Spleen (tissue), 7 donors: ENCODE data around the gene SBF1.

ENCODE experiments used
- POLR2A ChIP-seq, 3 donors: fragments of 450-650 bp; IDR thresholded peaks; one replicate each; pipeline ENCODE4 v1.5.1; 2017; ENCODE audit warnings: antibody characterized with exemption in 3 of 3, mild to moderate bottlenecking in 1 of 3
- POLR2AphosphoS5 ChIP-seq, 3 donors: sonication (generic); formaldehyde crosslinking; IDR thresholded peaks; one replicate each; pipeline ENCODE4 v1.5.1; 2017; ENCODE audit warnings: antibody characterized with exemption in 3 of 3
- TF ChIP-seq, protein P1 (sequence below), 11 experiments: fragments of 200-600 bp in 7 of 11; fragments of 450-650 bp in 4 of 11; sonication (generic) in 4 of 11; IDR thresholded peaks in 8 of 11; conservative IDR thresholded peaks in 3 of 11; 1 replicate in 7 of 11; 2 replicates in 4 of 11; pipeline versions ENCODE4 v1.4.0 to v1.8.0; 2016 to 2021; ENCODE audit warnings: antibody characterized with exemption in 11 of 11, inconsistent platforms in 4 of 11, mild to moderate bottlenecking in 1 of 11
- donor health status: DM: no; HTN: no; CAD: no; lungs with moderate emphysema.
- donor health status: DM: no; HTN: no; CAD: no.
- donor health status: DM: no; HTN: no; CAD: no.

DNA sequence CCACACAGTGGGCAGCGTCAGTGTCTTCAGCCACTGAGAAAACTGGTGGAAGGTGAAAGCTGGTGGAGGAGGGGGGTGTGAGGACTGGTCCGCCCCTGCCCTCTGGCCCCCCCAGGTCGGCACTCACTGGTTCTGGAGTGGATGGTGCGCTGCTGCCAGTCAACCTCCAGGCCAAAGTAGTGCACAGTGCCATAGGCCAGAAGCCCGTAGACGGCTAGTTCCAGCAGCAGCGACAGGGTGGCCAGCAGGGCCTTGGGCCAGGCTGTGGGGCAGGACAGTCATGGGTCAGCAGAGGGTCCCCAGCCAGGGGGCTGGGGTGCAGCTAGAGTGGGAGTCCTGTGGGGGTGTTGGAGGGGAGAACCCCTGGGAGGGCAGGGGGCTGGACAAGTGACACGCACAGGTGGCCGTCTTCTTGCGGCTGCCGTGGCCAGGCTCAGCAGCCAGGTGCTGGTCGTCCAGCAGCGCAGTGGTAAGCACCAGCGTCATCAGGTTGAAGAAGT, 30.5 kb upstream of the SBF1 start:
- TF ChIP-seq POLR2A (IDR thresholded peaks at IDR 0.05) (no peak), POLR2AphosphoS5 (IDR thresholded peaks at IDR 0.05) (no peak)
- TF ChIP-seq, protein P1, sequence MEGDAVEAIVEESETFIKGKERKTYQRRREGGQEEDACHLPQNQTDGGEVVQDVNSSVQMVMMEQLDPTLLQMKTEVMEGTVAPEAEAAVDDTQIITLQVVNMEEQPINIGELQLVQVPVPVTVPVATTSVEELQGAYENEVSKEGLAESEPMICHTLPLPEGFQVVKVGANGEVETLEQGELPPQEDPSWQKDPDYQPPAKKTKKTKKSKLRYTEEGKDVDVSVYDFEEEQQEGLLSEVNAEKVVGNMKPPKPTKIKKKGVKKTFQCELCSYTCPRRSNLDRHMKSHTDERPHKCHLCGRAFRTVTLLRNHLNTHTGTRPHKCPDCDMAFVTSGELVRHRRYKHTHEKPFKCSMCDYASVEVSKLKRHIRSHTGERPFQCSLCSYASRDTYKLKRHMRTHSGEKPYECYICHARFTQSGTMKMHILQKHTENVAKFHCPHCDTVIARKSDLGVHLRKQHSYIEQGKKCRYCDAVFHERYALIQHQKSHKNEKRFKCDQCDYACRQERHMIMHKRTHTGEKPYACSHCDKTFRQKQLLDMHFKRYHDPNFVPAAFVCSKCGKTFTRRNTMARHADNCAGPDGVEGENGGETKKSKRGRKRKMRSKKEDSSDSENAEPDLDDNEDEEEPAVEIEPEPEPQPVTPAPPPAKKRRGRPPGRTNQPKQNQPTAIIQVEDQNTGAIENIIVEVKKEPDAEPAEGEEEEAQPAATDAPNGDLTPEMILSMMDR (IDR thresholded peaks at IDR 0.05 in 8 of 11, conservative IDR thresholded peaks at IDR 0.05 in 3 of 11), result no peak
